HepG2 (cell line): ENCODE results near the gene C1QTNF6. TPM values are rescaled to one million over a fixed set of nuclear protein-coding genes. Genes with fewer than 3 reads are reported as not detected.

Experiments used
- ATAC-seq: fragments of 200-7000 bp; cut with Tn5 transposase; 3 replicates; pipeline ENCODE4 v1.9.1; 2020; ENCODE audit warnings: mild to moderate bottlenecking, moderate library complexity
- BruUV-seq: library from RNA; stranded (reverse); fragments of 400-500 nt; replicated peaks from 2 replicates; lab custom pipeline; 2021; lab: Mats Ljungman, UMichigan
- CTCF ChIA-PET: fragments of 300-600 bp; formaldehyde crosslinking; extraction: SDS; loops from one replicate; lab custom pipeline; 2021; ENCODE audit warnings: low total read pairs, inconsistent platforms, low intra/inter-chr PET ratio; lab: Yijun Ruan, JAX
- POLR2A ChIA-PET: fragments of 350-600 bp; sonication (Branson Sonifier 250); formaldehyde crosslinking; loops from one replicate; lab custom pipeline; 2020; ENCODE audit warnings: antibody characterized with exemption, inconsistent platforms; lab: Yijun Ruan, JAX
- DNase-seq: peaks from one replicate; pipeline ENCODE4 v3.0.0-alpha.2; 2015; ENCODE audit warnings: low spot score
- FAIRE-seq: peaks from 3 replicates; lab custom pipeline; 2011; peaks lifted over from hg19 to GRCh38; lab: Jason Lieb, UNC
- H2AFZ ChIP-seq: one replicate; pipeline ENCODE4 v1.6.1; 2011; ENCODE audit warnings: low read length, inconsistent platforms
- H3K27ac ChIP-seq: fragments of 300-600 bp; 3 replicates; pipeline ENCODE4 v1.8.0; 2011; ENCODE audit warnings: mixed run types, mild to moderate bottlenecking, mixed read lengths, low read length, inconsistent platforms; ENCODE audit not compliant: insufficient read depth; ENCODE audit errors: extremely low read length
- H3K27me3 ChIP-seq, 2 experiments: fragments of 200-600 bp in 1 of 2; 2 replicates in 1 of 2; 3 replicates in 1 of 2; pipeline versions ENCODE4 v1.6.0 to v1.8.0; 2011; ENCODE audit warnings: low read length in 2 of 2, mild to moderate bottlenecking in 2 of 2, moderate library complexity in 2 of 2, inconsistent platforms in 1 of 2; ENCODE audit not compliant: insufficient read depth in 2 of 2, control insufficient read depth in 1 of 2
- H3K36me3 ChIP-seq, 2 experiments: fragments of 200-600 bp in 1 of 2; replicated peaks in 1 of 2; 2 replicates in 1 of 2; 3 replicates in 1 of 2; pipeline versions ENCODE4 v1.5.1 to v1.8.0; 2011; ENCODE audit warnings: low read length in 2 of 2, inconsistent platforms in 1 of 2; ENCODE audit not compliant: insufficient read depth in 2 of 2, control insufficient read depth in 1 of 2
- H3K4me1 ChIP-seq: 2 replicates; pipeline ENCODE4 v1.5.1; 2012; ENCODE audit warnings: low read length, inconsistent platforms; ENCODE audit not compliant: insufficient read depth
- H3K4me2 ChIP-seq: 2 replicates; pipeline ENCODE4 v1.6.0; 2011; ENCODE audit warnings: low read depth, low read length, inconsistent platforms
- H3K4me3 ChIP-seq, 3 experiments: fragments of 200-600 bp in 1 of 3; sonication (generic), shearing (Covaris generic) in 1 of 3; replicated peaks in 1 of 3; 2 replicates each; pipeline ENCODE4 v1.5.1; 2011 to 2016; ENCODE audit warnings: low read length in 3 of 3, inconsistent platforms in 2 of 3, low read depth in 2 of 3, mild to moderate bottlenecking in 2 of 3, control low read depth in 1 of 3, mixed read lengths in 1 of 3; ENCODE audit not compliant: insufficient read depth in 1 of 3
- H3K79me2 ChIP-seq: one replicate; pipeline ENCODE4 v1.6.1; 2011; ENCODE audit warnings: low read length, inconsistent platforms; ENCODE audit not compliant: insufficient read depth
- H3K9ac ChIP-seq: 2 replicates; pipeline ENCODE4 v1.6.0; 2011; ENCODE audit warnings: mild to moderate bottlenecking, low read depth, low read length, inconsistent platforms; ENCODE audit not compliant: insufficient read depth
- H3K9me3 ChIP-seq: 2 replicates; pipeline ENCODE4 v1.5.1; 2012; ENCODE audit warnings: mild to moderate bottlenecking, low read length
- H4K20me1 ChIP-seq: 2 replicates; pipeline ENCODE4 v1.6.0; 2011; ENCODE audit warnings: inconsistent platforms, mild to moderate bottlenecking, low read length, moderate library complexity; ENCODE audit not compliant: insufficient read depth
- IKZF5 ChIP-seq: IDR thresholded peaks from 2 replicates; pipeline ENCODE4 v1.6.1; 2018; ENCODE audit warnings: missing genetic modification reagents, mild to moderate bottlenecking, missing compliant biosample characterization
- KDM6A ChIP-seq: IDR thresholded peaks from 2 replicates; pipeline ENCODE4 v1.6.1; 2016; ENCODE audit warnings: low read depth
- NONO ChIP-seq, 2 experiments: fragments of 450-650 bp in 1 of 2; sonication (generic) in 1 of 2; formaldehyde crosslinking in 1 of 2; IDR thresholded peaks in 1 of 2; conservative IDR thresholded peaks in 1 of 2; 2 replicates each; pipeline versions ENCODE4 v1.6.1 to v1.8.0; 2017 to 2022; ENCODE audit warnings: mild to moderate bottlenecking in 1 of 2, missing genetic modification reagents in 1 of 2, moderate library complexity in 1 of 2
- PPARG ChIP-seq: conservative IDR thresholded peaks from 2 replicates; pipeline ENCODE4 v1.6.1; 2016; ENCODE audit warnings: missing biosample characterization, missing genetic modification reagents
- RXRA ChIP-seq: sonication (generic); formaldehyde crosslinking; IDR thresholded peaks from 2 replicates; pipeline ENCODE4 v1.5.1; 2020; ENCODE audit warnings: missing genetic modification reagents
- SIX1 ChIP-seq: sonication (generic); formaldehyde crosslinking; IDR thresholded peaks from 2 replicates; pipeline ENCODE4 v1.4.0; 2020; ENCODE audit warnings: missing genetic modification reagents, borderline replicate concordance
- SKI ChIP-seq: fragments of 450-650 bp; IDR thresholded peaks from one replicate; pipeline ENCODE4 v1.6.1; 2018; ENCODE audit warnings: mild to moderate bottlenecking; ENCODE audit not compliant: partially characterized antibody
- UBTF ChIP-seq: sonication (generic); formaldehyde crosslinking; IDR thresholded peaks from 2 replicates; pipeline ENCODE4 v1.4.0; 2020; ENCODE audit warnings: mild to moderate bottlenecking, missing genetic modification reagents
- ZFP1 ChIP-seq: IDR thresholded peaks from 2 replicates; pipeline ENCODE4 v1.6.1; 2016
- ZNF253 ChIP-seq: sonication (generic); formaldehyde crosslinking; IDR thresholded peaks from 2 replicates; pipeline ENCODE4 v1.8.0; 2022; ENCODE audit warnings: mild to moderate bottlenecking, missing genetic modification reagents, borderline replicate concordance
- ZNF354B ChIP-seq: sonication (generic); formaldehyde crosslinking; IDR thresholded peaks from 2 replicates; pipeline ENCODE4 v1.8.0; 2022; ENCODE audit warnings: mild to moderate bottlenecking, missing genetic modification reagents
- ZNF775 ChIP-seq: sonication (generic); formaldehyde crosslinking; IDR thresholded peaks from 2 replicates; pipeline ENCODE4 v1.4.0; 2020; ENCODE audit warnings: missing genetic modification reagents, mild to moderate bottlenecking, moderate library complexity, borderline replicate concordance
- WGBS: methylation state at CpG from one replicate; pipeline ENCODE4 v1.1.6; 2017; ENCODE audit warnings: low lambda C conversion rate; 5-methylcytosine and 5-hydroxymethylcytosine counted together
- in situ Hi-C: cut with HindIII; loops from 2 replicates; pipeline ENCODE4 v1.10.0; 2017; ENCODE audit warnings: low pct_unique_long_range_greater_than_20kb; ENCODE audit not compliant: extremely low pct_ligation_motif_present
- intact Hi-C: fragments of 100-400 bp; cut with micrococcal nuclease; formaldehyde crosslinking; loops from one replicate; pipeline ENCODE4 v1.10.0; 2022; ENCODE audit not compliant: unreplicated experiment
- polyA plus RNA-seq, 8 experiments: library from polyadenylated mRNA; depleted of rRNA in 3 of 8; stranded (reverse) in 7 of 8; unstranded in 1 of 8; fragments of >200 nt; fragmentation: Illumina TruSeq in 4 of 8; extraction: Trizol in 4 of 8; gene quantifications; 2 replicates each; pipeline versions ENCODE4 v1.2.1 to v1.2.3, GENCODE V29; 2011 to 2016; ENCODE audit warnings: low read depth in 4 of 8, missing spikeins in 1 of 8, mixed read lengths in 1 of 8; ENCODE audit not compliant: insufficient read depth in 1 of 8
- total RNA-seq, 5 experiments: library from RNA; depleted of rRNA; stranded (reverse); fragments of >200 nt; fragmentation: Illumina TruSeq; extraction: Trizol; gene quantifications; 2 replicates each; pipeline ENCODE4 v1.2.3, GENCODE V29; 2016; ENCODE audit warnings: low read depth in 1 of 5

Gene C1QTNF6
- total and polyA plus RNA-seq, 2 of the 13 experiments (the other 11 are each of a cell fraction or from before 2014, with no cell fraction given): 2.7 to 6.9 TPM

GRCh38 chr22:37218771-37219411 is 30.8 kb upstream of the C1QTNF6 start:
- Histone ChIP-seq H3K9me3 (no peaks in the 10 kb centered on the region), H4K20me1 (no peaks in the 10 kb centered on the region), H3K36me3 (no peaks in the 10 kb centered on the region), H2AFZ (no peak overlapping the region), H3K9ac (no peak overlapping the region), H3K4me3 (no peak overlapping the region), H3K4me2 (no peak overlapping the region), H3K27me3 (peaks cover 0 to 19% of the 10 kb centered on the region in 2 experiments; a peak in 2 of 5 replicates), H3K27ac (no peak overlapping the region), H3K4me1 (no peaks in the 10 kb centered on the region), H3K79me2 (no peaks in the 10 kb centered on the region)
- no TSS peak for BruUV-seq
- intact Hi-C loops (no loop called here), in situ Hi-C loops (no loop called here)
- DNase-seq (no peak), ATAC-seq (no peak), FAIRE-seq (no peak)
- POLR2A ChIA-PET: no interaction called here
- CTCF ChIA-PET: no interaction called here
- 10% methylated on average over 7 of the region's 7 CpGs for WGBS
- TF ChIP-seq IKZF5 (CRISPR knock-in tag): no peak
- TF ChIP-seq KDM6A (CRISPR knock-in tag): no peak
- no peak for TF ChIP-seq ZNF253 (CRISPR knock-in tag)
- TF ChIP-seq SIX1: no peak
- no peak for TF ChIP-seq ZNF775 (CRISPR knock-in tag)
- TF ChIP-seq NONO (IDR thresholded peaks at IDR 0.05): no peak
- no peak for TF ChIP-seq NONO (CRISPR knock-in tag; conservative IDR thresholded peaks at IDR 0.05)
- no peak for TF ChIP-seq PPARG (CRISPR knock-in tag)
- TF ChIP-seq UBTF (CRISPR knock-in tag): no peak
- no peak for TF ChIP-seq SKI
- no peak for TF ChIP-seq ZNF354B (CRISPR knock-in tag)
- TF ChIP-seq RXRA (CRISPR knock-in tag): no peak
- TF ChIP-seq ZFP1 (CRISPR knock-in tag): no peak
- TF ChIP-seq, all 625 proteins: peak for 0
